NCI-H2029 (cell line): Measurements from ENCODE around the gene PDE3A.
"Not testable (repeated sequence)": the region's sequence is repeated elsewhere in the genome, so short reads cannot be mapped to it uniquely, and the experiment has no call there.

Experiments
- DNase-seq: peaks from one replicate; lab custom pipeline; 2025; lab: John Stamatoyannopoulos, UW

PDE3A gene

GRCh38 chr12:20368114-20368650 lies at the start of gene PDE3A:
TSS of gene PDE3A (plus strand) at chr12:20368537. CDS start at chr12:20369285, 748 bp downstream.
- no peak for DNase-seq

- DNase-seq, result no peak
Observed at GRCh38 chr12:20319366-20319765, 49.0 kb upstream of the PDE3A start.

GRCh38 chr12:20320552-20320951 lies 47.8 kb upstream of the PDE3A start:
- no peak for DNase-seq

- not testable (repeated sequence) for DNase-seq
Observed at GRCh38 chr12:20330826-20331505, 37.4 kb upstream of the PDE3A start.

- no peak for DNase-seq
Observed at GRCh38 chr12:20339060-20339459, 29.3 kb upstream of the PDE3A start.

- DNase-seq, result no peak
Observed at GRCh38 chr12:20342111-20342510, 26.2 kb upstream of the PDE3A start.

- no peak for DNase-seq
Observed at GRCh38 chr12:20345866-20346265, 22.5 kb upstream of the PDE3A start.

- no peak for DNase-seq
Observed at GRCh38 chr12:20350026-20350425, 18.3 kb upstream of the PDE3A start.

GRCh38 chr12:20350495-20350894 lies 17.8 kb upstream of the PDE3A start:
- no peak for DNase-seq

GRCh38 chr12:20351406-20351805 lies 16.9 kb upstream of the PDE3A start:
- DNase-seq, result no peak

GRCh38 chr12:20356048-20356447 lies 12.3 kb upstream of the PDE3A start:
- DNase-seq, result no peak

GRCh38 chr12:20360407-20360806 lies 7.9 kb upstream of the PDE3A start:
- DNase-seq, result no peak

GRCh38 chr12:20361416-20361815 lies 6.9 kb upstream of the PDE3A start:
- DNase-seq, result no peak

- DNase-seq, result peak; percentile 71
Observed at GRCh38 chr12:20364501-20364900, 3.8 kb upstream of the PDE3A start.

GRCh38 chr12:20366776-20367409 lies 1.4 kb upstream of the PDE3A start:
- DNase-seq, result no peak

GRCh38 chr12:20367583-20368113 lies 689 bp upstream of the PDE3A start:
- DNase-seq, result no peak

GRCh38 chr12:20368651-20369304 lies 441 bp downstream of the PDE3A start:
- DNase-seq, result no peak

- no peak for DNase-seq
Observed at GRCh38 chr12:20369305-20370013, 1.1 kb downstream of the PDE3A start.

- no peak for DNase-seq
Observed at GRCh38 chr12:20370014-20370386, 1.7 kb downstream of the PDE3A start.

GRCh38 chr12:20370866-20371519 lies 2.7 kb downstream of the PDE3A start:
- no peak for DNase-seq

GRCh38 chr12:20372326-20373096 lies 4.2 kb downstream of the PDE3A start:
- no peak for DNase-seq
